ENCODE measurements around the gene VWA3A. TPM values are rescaled to one million over a fixed set of nuclear protein-coding genes. Genes with fewer than 3 reads are reported as not detected.
"Not testable (repeated sequence)": the region's sequence is repeated elsewhere in the genome, so short reads cannot be mapped to it uniquely, and the experiment has no call there.

The VWA3A gene, protein sequence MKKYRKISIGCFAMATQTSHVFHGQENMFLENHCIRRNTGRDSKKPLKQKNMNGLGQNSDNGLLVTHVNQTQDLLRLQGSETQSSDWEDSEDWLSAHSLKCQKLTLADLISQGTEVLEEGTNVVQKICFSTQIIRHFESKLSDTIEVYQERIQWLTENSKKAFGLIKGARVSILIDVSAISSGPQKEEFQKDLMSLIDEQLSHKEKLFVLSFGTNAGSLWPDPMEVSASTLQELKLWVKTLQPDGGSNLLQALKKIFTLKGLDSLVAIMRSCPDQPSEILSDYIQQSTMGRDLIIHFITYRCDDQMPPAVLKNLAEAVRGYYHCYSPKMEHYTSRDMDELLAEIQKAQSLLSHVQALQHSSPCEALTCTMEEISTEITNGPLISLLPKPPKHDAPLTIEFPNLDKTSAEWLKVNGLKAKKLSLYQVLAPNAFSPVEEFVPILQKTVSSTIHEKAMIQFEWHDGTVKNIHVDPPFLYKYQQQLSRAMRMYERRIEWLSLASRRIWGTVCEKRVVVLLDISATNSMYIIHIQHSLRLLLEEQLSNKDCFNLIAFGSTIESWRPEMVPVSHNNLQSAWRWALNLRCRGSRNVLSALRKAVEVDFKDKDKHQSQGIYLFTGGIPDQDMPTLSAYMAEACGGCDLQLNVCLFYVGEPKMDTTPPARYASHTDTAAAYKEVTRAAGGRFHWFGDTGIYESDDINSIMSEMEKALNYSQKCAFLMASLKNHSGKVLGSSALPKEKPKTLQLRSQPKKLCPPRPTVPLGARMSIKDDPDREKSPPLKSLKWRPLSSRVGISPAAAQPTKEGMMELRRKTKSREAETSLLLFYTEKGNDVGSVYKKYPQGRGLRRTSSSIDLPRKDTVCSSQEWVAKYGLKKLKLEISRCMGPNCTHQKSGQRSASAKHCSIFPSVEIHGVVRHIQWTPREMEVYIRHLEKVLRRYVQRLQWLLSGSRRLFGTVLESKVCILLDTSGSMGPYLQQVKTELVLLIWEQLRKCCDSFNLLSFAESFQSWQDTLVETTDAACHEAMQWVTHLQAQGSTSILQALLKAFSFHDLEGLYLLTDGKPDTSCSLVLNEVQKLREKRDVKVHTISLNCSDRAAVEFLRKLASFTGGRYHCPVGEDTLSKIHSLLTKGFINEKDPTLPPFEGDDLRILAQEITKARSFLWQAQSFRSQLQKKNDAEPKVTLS
- 0.25 TPM for total RNA-seq
- long read RNA-seq = 0 reads

DNA sequence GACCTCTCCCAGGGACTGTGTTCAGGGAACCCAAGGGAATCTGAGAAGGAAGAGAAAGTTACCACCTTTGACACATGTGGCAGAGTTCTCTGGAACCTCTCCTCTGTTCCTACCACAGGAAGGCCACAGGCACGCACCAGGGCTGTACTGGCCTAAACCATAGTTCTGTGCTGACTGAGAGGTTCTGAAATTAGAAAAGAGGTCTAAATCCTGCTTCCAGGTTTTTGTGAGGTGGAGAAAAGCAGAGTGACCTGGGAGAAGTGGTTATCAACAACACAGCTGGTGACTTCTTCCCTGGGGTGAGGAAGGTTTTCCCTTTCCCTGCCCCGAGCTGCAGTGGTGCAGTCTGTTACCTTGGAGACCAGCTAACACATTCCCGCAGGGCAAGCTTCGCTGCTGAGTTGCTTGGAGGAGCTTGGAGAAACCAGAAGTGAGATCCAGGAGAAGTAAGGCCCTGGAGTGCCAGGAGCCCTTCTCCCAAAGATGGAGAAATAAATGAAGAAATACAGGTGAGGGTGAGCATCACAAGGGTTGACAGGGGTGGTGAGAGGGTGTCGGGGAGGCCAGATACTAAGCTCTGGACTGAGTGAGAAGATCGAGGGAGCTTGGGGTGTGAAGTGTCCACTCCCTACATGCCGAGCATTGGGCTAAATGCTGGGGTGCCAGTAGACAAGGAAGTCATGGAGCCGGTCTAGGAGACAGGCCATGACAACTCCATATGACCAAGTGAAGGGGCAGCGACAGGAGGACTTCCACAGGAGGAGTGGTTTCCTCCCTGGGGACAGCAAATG, at the start of gene VWA3A:
Gene VWA3A (plus strand): TSS at position 399 of the 791 bp plus-strand sequence. CDS start 97 bp downstream, at position 496.
- H3K27ac ChIP-seq (replicated peaks) = peak within 1 kb of the TSS; percentile 60
- intact Hi-C loops (cut with micrococcal nuclease) = no loop called here

DNA sequence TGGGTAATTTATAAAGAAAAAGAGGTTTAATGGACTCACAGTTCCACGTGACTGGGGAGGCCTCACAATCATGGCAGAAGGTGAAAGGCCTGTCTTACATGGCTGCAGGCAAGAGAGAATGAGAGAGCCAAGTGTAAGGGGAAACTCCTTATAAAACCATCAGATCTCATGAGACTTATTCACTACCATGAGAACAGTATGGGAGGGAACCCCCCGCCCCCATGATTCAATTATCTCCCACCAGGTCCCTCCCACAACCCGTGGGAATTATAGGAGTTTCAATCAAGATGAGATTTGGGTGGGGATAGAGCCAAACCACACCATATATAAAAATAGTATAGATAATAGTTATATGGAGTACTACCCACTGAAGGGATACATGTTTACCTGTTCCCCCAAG, 48.5 kb upstream of the VWA3A start:
- H3K4me3 ChIP-seq; H3K9me3 ChIP-seq (replicated peaks); H3K27me3 ChIP-seq (ENCODE audit: low read depth); DNase-seq; H3K27ac ChIP-seq (replicated peaks); H3K36me3 ChIP-seq; intact Hi-C loops (cut with micrococcal nuclease): not testable (repeated sequence)
- H3K4me1 ChIP-seq = peaks cover 27% of the 10 kb centered on the region

More for the DNA sequence above, at the start of gene VWA3A:
- DNase-seq = no peak
- no peaks in the 10 kb centered on the region for H3K9me3 ChIP-seq (replicated peaks)
- H3K4me3 ChIP-seq = peak within 1 kb of the TSS; percentile 4
- no peaks in the 10 kb centered on the region for H3K27me3 ChIP-seq (ENCODE audit: low read depth)
- H3K36me3 ChIP-seq = no peaks in the 10 kb centered on the region
- H3K4me1 ChIP-seq = peaks cover 45% of the 10 kb centered on the region
- TF ChIP-seq, protein P1, sequence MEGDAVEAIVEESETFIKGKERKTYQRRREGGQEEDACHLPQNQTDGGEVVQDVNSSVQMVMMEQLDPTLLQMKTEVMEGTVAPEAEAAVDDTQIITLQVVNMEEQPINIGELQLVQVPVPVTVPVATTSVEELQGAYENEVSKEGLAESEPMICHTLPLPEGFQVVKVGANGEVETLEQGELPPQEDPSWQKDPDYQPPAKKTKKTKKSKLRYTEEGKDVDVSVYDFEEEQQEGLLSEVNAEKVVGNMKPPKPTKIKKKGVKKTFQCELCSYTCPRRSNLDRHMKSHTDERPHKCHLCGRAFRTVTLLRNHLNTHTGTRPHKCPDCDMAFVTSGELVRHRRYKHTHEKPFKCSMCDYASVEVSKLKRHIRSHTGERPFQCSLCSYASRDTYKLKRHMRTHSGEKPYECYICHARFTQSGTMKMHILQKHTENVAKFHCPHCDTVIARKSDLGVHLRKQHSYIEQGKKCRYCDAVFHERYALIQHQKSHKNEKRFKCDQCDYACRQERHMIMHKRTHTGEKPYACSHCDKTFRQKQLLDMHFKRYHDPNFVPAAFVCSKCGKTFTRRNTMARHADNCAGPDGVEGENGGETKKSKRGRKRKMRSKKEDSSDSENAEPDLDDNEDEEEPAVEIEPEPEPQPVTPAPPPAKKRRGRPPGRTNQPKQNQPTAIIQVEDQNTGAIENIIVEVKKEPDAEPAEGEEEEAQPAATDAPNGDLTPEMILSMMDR (IDR thresholded peaks at IDR 0.05; ENCODE audit: borderline replicate concordance) = no peak

DNA sequence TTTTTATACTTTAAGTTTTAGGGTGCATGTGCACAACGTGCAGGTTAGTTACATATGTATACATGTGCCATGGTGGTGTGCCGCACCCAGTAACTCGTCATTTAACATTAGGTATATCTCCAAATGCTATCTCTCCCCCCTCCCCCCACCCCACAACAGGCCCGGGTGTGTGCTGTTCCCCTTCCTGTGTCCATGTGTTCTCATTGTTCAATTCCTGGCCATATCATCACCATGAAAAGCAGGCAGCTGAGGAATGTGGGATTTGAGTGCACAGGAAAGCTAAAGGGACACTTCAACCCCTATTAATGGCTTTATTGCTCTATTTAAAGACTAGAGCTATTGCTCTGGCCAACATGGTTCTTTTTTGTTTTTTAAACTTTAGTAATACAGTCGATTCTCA, 46.5 kb upstream of the VWA3A start:
- H3K36me3 ChIP-seq; H3K9me3 ChIP-seq (replicated peaks); DNase-seq; intact Hi-C loops (cut with micrococcal nuclease); H3K27me3 ChIP-seq (ENCODE audit: low read depth); H3K4me3 ChIP-seq: not testable (repeated sequence)
- Histone ChIP-seq H3K4me1 (peaks cover 37% of the 10 kb centered on the region), H3K27ac (replicated peaks) (peak overlapping the region; percentile 74)

DNA sequence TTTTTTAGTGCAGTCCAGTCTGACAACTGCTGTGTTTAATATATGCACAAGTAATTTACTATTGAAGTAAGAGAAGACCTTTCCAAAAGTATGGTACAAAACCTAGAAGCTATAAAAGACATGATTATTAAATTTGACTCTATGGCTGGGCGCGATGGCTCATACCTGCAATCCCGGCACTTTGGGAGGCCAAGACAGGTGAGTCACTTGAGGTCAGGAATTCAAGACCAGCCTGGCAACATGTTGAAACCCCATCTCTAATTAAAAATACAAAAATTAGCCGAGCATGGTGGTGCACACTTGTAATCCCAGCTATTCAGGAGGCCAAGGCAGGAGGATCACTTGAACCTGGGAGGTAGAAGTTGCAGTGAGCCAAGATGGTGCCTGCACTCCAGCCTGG, 41.4 kb upstream of the VWA3A start:
- peaks cover 30% of the 10 kb centered on the region for H3K4me1 ChIP-seq
- no peaks in the 10 kb centered on the region for H3K27me3 ChIP-seq (ENCODE audit: low read depth)
- no peak overlapping the region for H3K27ac ChIP-seq (replicated peaks)
- no peak for DNase-seq
- intact Hi-C loops (cut with micrococcal nuclease) = no loop called here
- H3K4me3 ChIP-seq = no peak overlapping the region
- TF ChIP-seq, protein P1 (IDR thresholded peaks at IDR 0.05; ENCODE audit: borderline replicate concordance) = no peak
- H3K36me3 ChIP-seq = no peaks in the 10 kb centered on the region
- no peaks in the 10 kb centered on the region for H3K9me3 ChIP-seq (replicated peaks)

DNA sequence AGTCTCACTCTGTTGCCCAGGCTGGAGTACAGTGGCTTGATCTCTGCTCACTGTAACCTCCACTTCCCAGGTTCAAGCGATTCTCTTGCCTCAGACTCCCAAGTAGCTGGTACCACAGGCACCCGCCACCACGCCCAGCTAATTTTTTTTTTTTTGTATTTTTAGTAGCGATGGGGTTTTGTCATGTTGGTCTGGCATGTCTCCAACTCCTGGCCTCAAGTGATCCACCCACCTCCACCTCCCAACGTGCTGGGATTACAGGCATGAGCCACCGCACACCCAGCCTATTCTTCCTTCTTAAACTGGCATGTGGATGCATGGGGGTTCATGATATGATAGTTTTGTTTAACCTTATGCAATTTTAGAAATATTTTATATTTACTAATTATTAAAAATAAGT, 39.4 kb upstream of the VWA3A start:
- Histone ChIP-seq H3K9me3 (replicated peaks) (no peaks in the 10 kb centered on the region), H3K4me1 (peaks cover 19% of the 10 kb centered on the region), H3K27me3 (ENCODE audit: low read depth) (no peaks in the 10 kb centered on the region), H3K36me3 (no peaks in the 10 kb centered on the region), H3K27ac (replicated peaks) (no peak overlapping the region), H3K4me3 (no peak overlapping the region)
- no peak for DNase-seq
- TF ChIP-seq, protein P1 (IDR thresholded peaks at IDR 0.05; ENCODE audit: borderline replicate concordance) = no peak
- intact Hi-C loops (cut with micrococcal nuclease) = no loop called here
